SK-N-SH (cell line): ENCODE results near the gene FAM76B.

ENCODE experiments used
- CTCF ChIP-seq: fragments of 200-600 bp; sonication (generic); IDR thresholded peaks from 2 replicates; pipeline ENCODE4 v1.6.1; 2017; ENCODE audit warnings: antibody characterized with exemption, mild to moderate bottlenecking, moderate library complexity
- EP300 ChIP-seq, 2 experiments: IDR thresholded peaks; 2 replicates each; pipeline versions ENCODE4 v1.4.0 to v1.6.1; 2012; ENCODE audit warnings: borderline replicate concordance in 1 of 2, low read depth in 1 of 2, low read length in 1 of 2
- EZH2phosphoT487 ChIP-seq: fragments of 200-600 bp; sonication (generic); IDR thresholded peaks from 2 replicates; pipeline ENCODE4 v1.6.1; 2017; ENCODE audit warnings: low read depth, mixed run types, mild to moderate bottlenecking, antibody characterized with exemption, moderate library complexity, borderline replicate concordance
- JUND ChIP-seq: IDR thresholded peaks from 2 replicates; pipeline ENCODE4 v1.4.0; 2012
- MAX ChIP-seq: IDR thresholded peaks from 2 replicates; pipeline ENCODE4 v1.4.0; 2012; ENCODE audit warnings: low read depth
- MXI1 ChIP-seq: IDR thresholded peaks from 2 replicates; pipeline ENCODE4 v1.6.1; 2012; ENCODE audit warnings: mild to moderate bottlenecking, low read depth, low read length, improper control_type of control experiment
- RFX5 ChIP-seq: IDR thresholded peaks from 2 replicates; pipeline ENCODE4 v1.6.1; 2012; ENCODE audit warnings: mild to moderate bottlenecking, improper control_type of control experiment, low read length
- SMC3 ChIP-seq: IDR thresholded peaks from 2 replicates; pipeline ENCODE4 v1.6.1; 2012; ENCODE audit warnings: low read depth, low read length, improper control_type of control experiment
- TCF12 ChIP-seq: IDR thresholded peaks from 2 replicates; pipeline ENCODE4 v1.4.0; 2012

GRCh38 chr11:95736809-95737208, 52.8 kb downstream of the FAM76B start:
- no peak for TF ChIP-seq EP300 (IDR thresholded peaks at IDR 0.05; ENCODE audit: borderline replicate concordance in 1 of 2, low read depth in 1 of 2, low read length in 1 of 2)
- no peak for TF ChIP-seq JUND
- TF ChIP-seq CTCF, result no peak
- no peak for TF ChIP-seq MAX
- TF ChIP-seq EZH2phosphoT487, result no peak
- TF ChIP-seq MXI1, result no peak
- TF ChIP-seq TCF12, result no peak
- no peak for TF ChIP-seq SMC3
- TF ChIP-seq RFX5, result no peak
